Ovary (tissue), 3 donors: ENCODE data around the gene ITPR1.

Source experiments
- EP300 ChIP-seq: sonication (generic); formaldehyde crosslinking; IDR thresholded peaks from one replicate; pipeline ENCODE4 v1.6.1; 2017; ENCODE audit warnings: antibody characterized with exemption
- TF ChIP-seq, protein P1 (sequence below), 3 donors: fragments of 450-650 bp in 2 of 3; fragments of 200-600 bp in 1 of 3; IDR thresholded peaks; one replicate each; pipeline versions ENCODE4 v1.5.1 to v1.8.0; 2016 to 2022; ENCODE audit warnings: antibody characterized with exemption in 3 of 3, mild to moderate bottlenecking in 1 of 3
- donor health status: DM: no; HTN: no; CAD: no.

DNA sequence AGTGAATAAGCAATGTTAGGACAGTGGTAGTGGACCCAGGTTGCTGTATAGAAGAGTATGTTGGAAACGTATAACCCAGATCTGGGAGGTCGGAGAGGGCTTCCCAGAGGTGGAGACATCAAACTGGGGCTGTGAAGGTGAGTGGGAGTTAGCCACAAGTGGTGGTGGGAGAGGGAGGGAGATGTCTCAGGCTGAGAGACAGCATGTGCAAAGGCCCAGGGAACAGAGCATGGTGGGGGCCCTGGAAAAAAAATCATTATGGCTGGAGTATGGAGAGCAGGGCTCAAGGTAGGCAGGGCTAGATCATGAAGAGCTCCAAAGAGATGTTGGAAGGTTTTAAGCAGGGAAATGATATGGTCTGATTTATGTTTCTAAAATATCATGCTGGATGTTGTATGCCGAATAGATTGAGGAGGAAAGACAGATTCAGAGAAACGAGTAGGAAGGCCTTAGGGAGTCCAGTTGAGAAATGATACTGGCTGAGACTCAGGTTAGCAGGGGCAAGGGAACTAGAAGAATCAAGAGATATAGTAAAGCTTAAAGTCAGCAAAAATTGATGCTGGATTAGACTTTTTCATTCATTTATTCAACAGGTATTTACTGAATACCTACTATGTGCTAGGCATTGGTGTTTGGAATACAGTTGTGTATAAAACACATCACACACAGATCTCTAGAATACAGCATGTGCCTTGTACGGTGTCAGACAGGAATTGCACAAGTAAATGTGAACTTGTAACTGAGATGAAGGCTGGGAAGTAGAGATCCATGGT lies 17.0 kb downstream of the ITPR1 start:
- TF ChIP-seq, protein P1, sequence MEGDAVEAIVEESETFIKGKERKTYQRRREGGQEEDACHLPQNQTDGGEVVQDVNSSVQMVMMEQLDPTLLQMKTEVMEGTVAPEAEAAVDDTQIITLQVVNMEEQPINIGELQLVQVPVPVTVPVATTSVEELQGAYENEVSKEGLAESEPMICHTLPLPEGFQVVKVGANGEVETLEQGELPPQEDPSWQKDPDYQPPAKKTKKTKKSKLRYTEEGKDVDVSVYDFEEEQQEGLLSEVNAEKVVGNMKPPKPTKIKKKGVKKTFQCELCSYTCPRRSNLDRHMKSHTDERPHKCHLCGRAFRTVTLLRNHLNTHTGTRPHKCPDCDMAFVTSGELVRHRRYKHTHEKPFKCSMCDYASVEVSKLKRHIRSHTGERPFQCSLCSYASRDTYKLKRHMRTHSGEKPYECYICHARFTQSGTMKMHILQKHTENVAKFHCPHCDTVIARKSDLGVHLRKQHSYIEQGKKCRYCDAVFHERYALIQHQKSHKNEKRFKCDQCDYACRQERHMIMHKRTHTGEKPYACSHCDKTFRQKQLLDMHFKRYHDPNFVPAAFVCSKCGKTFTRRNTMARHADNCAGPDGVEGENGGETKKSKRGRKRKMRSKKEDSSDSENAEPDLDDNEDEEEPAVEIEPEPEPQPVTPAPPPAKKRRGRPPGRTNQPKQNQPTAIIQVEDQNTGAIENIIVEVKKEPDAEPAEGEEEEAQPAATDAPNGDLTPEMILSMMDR (IDR thresholded peaks at IDR 0.05), result no peak
- TF ChIP-seq EP300, result no peak
